NCI-H226 (cell line): ENCODE results near the gene MORF4L1.
"Not testable (repeated sequence)": the region's sequence is repeated elsewhere in the genome, so short reads cannot be mapped to it uniquely, and the experiment has no call there.

Experiments used
- DNase-seq: peaks from one replicate; pipeline ENCODE4 v3.0.0-alpha.2; 2015

The MORF4L1 gene

GRCh38 chr15:78859971-78860719, 12.5 kb upstream of the MORF4L1 start:
- peak; percentile 81 for DNase-seq

DNA sequence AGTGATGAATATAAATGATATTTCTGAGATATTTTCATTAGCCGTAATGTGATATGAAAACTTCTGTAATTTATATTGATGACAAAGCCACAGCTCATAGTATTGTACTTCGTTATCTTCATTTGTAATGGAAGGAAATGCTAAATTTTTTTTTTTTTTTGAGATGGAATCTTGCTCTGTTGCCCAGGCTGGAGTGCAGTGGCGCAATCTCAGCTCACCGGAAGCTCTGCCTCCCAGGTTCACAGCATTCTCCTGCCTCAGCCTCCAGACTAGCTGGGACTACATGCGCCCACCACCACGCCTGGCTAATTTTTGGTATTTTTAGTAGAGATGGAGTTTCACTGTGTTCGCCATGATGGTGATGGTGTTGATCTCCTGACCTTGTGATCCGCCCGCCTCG, 7.1 kb upstream of the MORF4L1 start:
- DNase-seq = not testable (repeated sequence)

- DNase-seq = not testable (repeated sequence)
Observed at GRCh38 chr15:78866031-78866430, 6.7 kb upstream of the MORF4L1 start.

DNA sequence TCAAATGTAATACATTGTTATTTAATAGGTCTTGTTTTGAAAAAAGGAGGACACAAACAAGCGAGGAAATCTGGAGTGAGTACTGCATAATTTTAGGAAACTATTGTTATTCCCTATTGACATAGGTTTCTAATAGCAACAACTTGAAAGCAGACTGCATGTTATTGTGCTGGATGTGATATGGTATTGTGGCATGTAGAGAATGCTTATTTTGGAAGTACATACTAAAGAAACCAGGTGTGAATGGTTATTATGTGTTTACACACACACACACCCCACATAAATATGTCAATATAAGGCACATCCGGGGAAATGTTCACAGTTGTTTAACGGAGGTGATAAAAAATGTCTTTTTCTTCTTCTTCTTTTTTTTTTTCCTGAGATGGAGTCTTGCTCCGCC, 5.9 kb upstream of the MORF4L1 start:
- no peak for DNase-seq

DNA sequence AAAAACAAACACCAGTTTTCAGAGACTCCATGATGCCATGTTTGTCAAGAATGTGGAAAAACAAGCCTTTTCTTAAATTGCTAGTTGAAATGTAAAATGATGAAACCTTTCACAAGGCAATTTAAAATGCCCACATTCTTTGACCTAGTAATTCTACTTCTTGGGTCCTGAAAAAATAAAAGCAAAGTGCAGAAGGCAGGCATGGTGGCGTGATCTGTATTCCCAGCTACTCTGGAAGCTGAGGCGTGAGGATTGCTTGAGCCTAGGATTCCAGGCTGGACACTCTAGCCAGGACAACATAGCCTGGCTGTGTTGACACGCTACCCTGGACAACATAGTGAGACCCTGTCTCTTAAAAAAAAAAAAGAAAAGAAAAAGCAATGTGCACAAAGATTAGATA, 4.3 kb upstream of the MORF4L1 start:
- no peak for DNase-seq

GRCh38 chr15:78871483-78872127, 1.1 kb upstream of the MORF4L1 start:
- DNase-seq = not testable (repeated sequence)

DNA sequence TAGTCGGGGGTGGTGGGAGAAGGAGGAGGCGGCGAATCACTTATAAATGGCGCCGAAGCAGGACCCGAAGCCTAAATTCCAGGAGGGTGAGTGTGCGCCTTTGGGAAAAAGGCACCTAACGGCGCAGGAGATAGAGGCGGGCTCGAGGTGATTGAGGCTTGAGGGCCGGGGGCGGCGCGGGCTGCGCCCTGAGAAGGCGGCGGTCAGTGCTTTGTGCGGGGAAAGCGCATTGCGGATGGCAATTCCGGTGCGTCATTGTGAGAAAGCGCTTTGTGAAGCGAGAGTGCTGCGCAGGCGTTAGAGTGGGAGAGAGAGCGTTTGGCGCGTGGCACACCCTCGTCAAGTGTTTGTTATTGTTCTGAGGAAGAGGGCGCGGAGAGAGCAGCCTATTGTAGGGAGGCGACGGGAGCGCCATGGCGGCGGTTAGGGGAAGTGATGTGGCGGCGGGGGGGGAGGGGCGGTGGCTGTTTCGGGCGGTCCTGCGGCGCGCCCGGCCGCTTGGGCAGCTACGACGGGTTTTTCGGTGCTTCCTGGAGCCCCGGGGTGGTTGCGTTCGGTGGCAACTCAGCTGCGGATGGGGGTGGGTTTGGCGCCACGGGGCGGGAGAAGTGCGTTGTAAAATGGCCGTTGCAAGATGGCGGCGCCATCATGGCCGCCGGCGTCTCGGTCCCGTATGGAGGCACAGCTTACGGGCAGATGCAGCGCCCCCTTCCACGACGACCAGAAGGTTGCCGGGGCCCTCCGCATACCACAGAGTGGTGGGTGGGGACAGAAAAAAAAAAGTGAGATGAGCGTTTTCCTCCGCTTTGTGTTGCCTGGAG, 492 bp downstream of the MORF4L1 start:
- peak; percentile 98 for DNase-seq

DNA sequence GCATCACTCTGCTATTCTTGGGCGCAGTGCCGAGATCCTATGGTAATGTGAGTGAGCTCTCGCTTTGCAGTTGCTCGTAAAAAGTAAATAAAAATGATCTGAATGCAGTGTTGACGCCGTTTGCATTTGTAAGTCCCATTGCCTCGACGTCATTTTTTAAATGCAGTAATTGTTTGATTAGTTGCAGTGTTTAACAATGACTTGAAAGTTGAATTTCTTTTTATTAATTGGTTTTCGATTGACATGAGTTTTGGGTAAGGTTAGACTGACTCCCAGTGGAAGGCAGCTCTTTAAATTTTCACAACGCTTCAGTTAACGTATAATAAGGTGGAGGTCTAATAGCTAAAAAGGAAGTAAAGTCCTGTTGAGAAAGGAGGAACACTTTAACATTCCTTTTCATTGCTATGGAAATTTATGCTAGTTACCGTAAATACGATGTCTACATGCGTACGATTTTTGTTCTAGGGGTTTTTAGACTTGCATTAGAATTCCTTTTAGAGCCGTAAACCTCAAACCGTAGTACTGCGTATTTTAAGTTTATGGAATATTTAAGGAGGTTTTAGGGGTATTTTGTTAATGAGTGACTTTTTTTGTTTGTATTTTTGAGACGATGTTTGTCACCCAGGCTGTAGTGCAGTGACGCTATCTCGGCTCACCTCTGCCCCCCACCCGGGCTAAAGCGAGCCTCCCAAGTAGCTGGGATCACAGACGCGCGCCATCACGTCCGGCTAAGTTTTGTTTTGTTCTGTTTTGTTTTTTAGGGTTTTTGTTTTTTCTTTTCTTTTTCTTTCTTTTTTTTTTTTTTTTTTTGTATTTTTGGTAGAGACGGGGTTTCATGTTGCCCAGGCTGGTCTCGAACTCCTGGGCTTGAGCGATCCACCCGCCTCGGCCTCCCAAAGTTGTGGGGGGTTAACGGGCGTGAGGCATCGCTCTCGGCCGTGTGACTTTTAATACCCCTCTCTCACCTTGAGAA, 1.4 kb downstream of the MORF4L1 start:
- DNase-seq = no peak

DNA sequence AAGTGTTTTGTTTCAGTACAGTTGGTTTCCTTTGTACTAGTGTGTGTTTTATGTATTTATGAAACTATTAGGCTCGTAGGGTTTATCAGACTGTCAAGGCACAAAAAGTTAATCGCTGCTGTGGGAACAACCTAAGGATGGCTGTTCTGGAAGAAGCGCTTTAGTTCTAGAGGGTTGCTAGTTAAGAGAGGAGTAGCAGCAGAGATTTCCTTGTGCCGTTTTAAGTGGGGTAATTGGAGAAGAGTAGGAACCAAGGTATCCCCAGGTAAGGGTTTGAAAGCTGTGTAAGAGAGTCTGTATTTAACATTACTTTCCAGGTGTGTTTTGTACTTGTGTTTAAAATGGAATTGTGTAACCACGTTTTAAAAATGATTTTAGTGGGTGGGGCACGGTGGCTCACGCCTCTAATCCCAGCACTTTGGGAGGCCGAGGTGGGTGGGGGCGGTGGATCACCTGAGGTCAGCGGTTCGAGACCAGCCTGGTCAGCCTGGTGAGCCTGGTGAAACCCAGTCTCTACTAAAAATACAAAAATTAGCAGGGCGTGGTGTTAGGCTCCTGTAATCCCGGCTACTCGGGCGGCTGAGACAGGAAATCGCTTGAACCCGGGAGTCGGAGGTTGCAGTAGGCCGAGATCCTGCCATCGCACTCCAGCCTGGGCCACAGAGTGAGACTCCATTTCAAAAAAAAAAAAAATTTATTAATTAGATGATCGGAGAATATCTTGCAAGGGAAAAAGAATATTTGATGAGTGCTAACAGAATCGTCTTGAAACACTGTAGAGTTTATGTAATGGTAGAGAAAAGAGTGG, 2.6 kb downstream of the MORF4L1 start:
- DNase-seq = no peak

GRCh38 chr15:78876954-78877353, 4.3 kb downstream of the MORF4L1 start:
- not testable (repeated sequence) for DNase-seq

GRCh38 chr15:78878356-78878755, 5.7 kb downstream of the MORF4L1 start:
- no peak for DNase-seq

DNA sequence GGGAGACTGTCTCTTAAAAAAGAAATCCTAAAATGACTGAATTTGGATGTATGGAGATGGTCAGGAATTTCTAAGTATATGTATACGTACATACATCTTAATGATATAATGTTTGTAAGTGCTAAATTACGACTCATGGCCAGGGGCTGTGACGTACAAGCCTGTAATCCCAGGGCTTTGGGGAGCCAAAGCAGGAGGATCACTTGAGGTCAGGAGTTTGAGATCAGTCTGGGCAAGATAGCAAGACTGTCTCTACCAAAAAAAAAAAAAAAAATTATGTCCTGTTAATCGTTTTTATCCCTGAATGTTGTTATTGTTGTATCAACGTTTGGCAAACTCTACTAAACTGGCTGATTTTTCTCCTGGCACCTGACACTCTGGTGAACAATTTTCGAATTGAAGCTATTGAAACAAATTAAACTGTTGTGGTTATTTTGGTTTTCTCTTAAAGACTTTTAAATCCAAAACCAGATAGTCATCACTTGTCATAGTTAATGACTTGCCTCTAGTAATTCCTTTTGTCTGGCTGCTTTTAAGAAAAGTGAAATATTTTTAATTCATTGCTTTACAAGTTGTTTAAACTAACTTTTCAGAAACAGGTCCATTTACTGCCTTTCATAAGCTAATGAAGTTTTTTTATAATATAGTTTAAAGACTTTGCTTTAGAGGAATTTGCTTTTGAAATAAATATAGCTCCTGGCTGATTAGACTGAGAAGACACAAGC, 7.0 kb downstream of the MORF4L1 start:
- no peak for DNase-seq

- no peak for DNase-seq
Observed at GRCh38 chr15:78880242-78880533, 7.5 kb downstream of the MORF4L1 start.

DNA sequence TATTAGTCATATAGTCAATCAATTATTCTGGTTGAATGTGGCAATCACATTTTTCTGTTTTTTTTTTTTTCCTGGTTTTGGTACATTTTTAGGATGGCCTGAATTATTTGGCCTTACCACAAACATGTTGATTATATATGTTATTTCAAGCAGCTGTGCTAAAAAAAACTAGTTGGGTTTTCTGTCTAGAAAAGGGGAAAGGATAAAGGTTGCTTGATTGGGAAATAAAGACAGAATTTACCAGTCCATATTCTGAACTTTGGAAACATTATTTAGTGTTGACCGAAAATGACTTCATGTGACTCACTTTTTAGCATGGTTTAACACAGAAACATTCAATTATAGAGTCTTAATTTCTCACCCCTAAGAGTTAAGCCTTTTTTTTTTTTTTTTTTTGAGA, 8.1 kb downstream of the MORF4L1 start:
- DNase-seq = no peak

- DNase-seq = no peak
Observed at GRCh38 chr15:78881681-78882080, 9.0 kb downstream of the MORF4L1 start.

DNA sequence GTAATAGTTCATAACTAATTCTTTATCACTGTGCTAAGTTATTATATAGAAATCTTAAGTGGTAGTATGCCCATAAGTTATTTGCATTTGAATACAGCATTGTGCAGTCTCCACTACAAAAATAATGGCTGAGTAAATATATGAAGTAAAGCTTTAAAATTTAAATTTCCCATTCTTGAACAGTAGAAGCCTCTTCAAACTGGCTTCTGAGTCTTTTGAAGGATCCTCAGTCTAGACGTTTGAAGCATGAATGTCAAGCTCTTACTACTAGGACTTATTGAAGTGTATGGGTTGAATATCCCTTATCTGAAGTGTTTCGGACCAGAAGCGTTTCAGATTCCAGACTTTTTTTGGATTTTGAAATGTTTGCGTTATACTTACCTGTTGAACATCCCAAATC, 16.3 kb downstream of the MORF4L1 start:
- DNase-seq = no peak

DNA sequence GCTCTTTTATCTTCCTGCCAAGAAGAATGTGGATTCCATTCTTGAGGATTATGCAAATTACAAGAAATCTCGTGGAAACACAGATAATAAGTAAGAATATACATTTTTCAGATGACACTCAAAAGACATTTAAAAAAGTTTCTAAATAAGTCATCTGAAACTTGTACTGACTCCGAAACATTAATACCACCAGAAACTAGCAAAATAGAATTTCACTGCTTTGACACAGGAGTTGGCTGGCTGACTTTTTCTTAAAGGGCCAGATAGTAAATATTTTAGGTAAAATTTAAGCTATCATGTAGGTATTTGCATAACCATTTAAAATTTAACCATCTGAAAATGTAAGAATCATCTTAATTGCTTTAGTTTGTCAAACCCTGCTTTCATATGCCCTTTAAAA, 20.8 kb downstream of the MORF4L1 start:
- no peak for DNase-seq

DNA sequence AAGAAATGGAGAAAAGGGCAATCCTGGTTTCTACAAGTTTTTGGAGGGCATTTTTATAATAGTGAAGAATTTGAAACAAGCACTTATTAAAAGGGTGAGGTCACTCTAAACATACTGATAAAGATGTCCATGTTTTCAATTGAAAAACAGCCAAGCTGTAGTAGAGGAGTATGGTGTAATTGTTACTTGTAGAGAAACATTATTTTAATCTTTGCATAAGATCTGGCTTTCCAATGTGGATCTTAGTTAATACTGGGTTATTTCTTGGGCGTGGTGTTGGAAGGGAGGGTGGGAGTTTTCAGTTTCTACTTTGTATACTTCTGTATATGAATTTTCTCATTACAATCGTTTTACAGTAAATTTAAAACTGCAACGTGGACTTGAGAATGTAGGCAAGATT, 22.8 kb downstream of the MORF4L1 start:
- no peak for DNase-seq

GRCh38 chr15:78898540-78898939, 25.9 kb downstream of the MORF4L1 start:
- DNase-seq = no peak

GRCh38 chr15:78900819-78901533, 28.3 kb downstream of the MORF4L1 start:
- DNase-seq = not testable (repeated sequence)
